ENCODE measurements around the gene PREP.
A peak's percentile ranks its signal among the peaks of the same experiment; 100 is the strongest.

Gene PREP

GRCh38 chr6:105313211-105313610 is 89.7 kb downstream of the PREP start:
- Histone ChIP-seq H3K27ac (ENCODE audit: poor library complexity, severe bottlenecking) (no peak overlapping the region), H3K4me3 (ENCODE audit: severe bottlenecking) (no peak overlapping the region), H3K27me3 (ENCODE audit: insufficient read depth, poor library complexity, severe bottlenecking) (no peaks in the 10 kb centered on the region), H3K36me3 (ENCODE audit: low read depth) (peaks cover 82% of the 10 kb centered on the region), H3K9me3 (ENCODE audit: severe bottlenecking) (no peaks in the 10 kb centered on the region), H3K4me1 (ENCODE audit: insufficient read depth, poor library complexity, severe bottlenecking) (peaks cover 2% of the 10 kb centered on the region)
- DNase-seq (ENCODE audit: low spot score): no peak
- TF ChIP-seq CTCF (IDR thresholded peaks at IDR 0.05; ENCODE audit: poor library complexity, severe bottlenecking): no peak
- ATAC-seq (ENCODE audit: low read depth): no peak

- TF ChIP-seq CTCF (IDR thresholded peaks at IDR 0.05; ENCODE audit: poor library complexity, severe bottlenecking): no peak
- peaks cover 76% of the 10 kb centered on the region for H3K36me3 ChIP-seq (ENCODE audit: low read depth)
- no peak for DNase-seq (ENCODE audit: low spot score)
These were observed 91.9 kb downstream of the PREP start for GRCh38 chr6:105310947-105311346.

GRCh38 chr6:105310371-105310770 is 92.5 kb downstream of the PREP start:
- no peaks in the 10 kb centered on the region for H3K4me1 ChIP-seq (ENCODE audit: insufficient read depth, poor library complexity, severe bottlenecking)
- H3K27ac ChIP-seq (ENCODE audit: poor library complexity, severe bottlenecking): no peak overlapping the region
- TF ChIP-seq CTCF (IDR thresholded peaks at IDR 0.05; ENCODE audit: poor library complexity, severe bottlenecking): no peak
- H3K27me3 ChIP-seq (ENCODE audit: insufficient read depth, poor library complexity, severe bottlenecking): no peaks in the 10 kb centered on the region
- DNase-seq (ENCODE audit: low spot score) (no peak), ATAC-seq (ENCODE audit: low read depth) (0 out of 3 replicates have a peak, but pooled peaks have one; percentile 23)
- H3K4me3 ChIP-seq (ENCODE audit: severe bottlenecking): no peak overlapping the region
- H3K9me3 ChIP-seq (ENCODE audit: severe bottlenecking): no peaks in the 10 kb centered on the region
- peaks cover 71% of the 10 kb centered on the region for H3K36me3 ChIP-seq (ENCODE audit: low read depth)

More at GRCh38 chr6:105310947-105311346, 91.9 kb downstream of the PREP start:
- no peak overlapping the region for H3K27ac ChIP-seq (ENCODE audit: poor library complexity, severe bottlenecking)
- no peak overlapping the region for H3K4me3 ChIP-seq (ENCODE audit: severe bottlenecking)
- ATAC-seq (ENCODE audit: low read depth): no peak
- H3K4me1 ChIP-seq (ENCODE audit: insufficient read depth, poor library complexity, severe bottlenecking): no peaks in the 10 kb centered on the region
- no peaks in the 10 kb centered on the region for H3K9me3 ChIP-seq (ENCODE audit: severe bottlenecking)
- no peaks in the 10 kb centered on the region for H3K27me3 ChIP-seq (ENCODE audit: insufficient read depth, poor library complexity, severe bottlenecking)

- H3K4me1 ChIP-seq (ENCODE audit: insufficient read depth, poor library complexity, severe bottlenecking): no peaks in the 10 kb centered on the region
- no peak for TF ChIP-seq CTCF (IDR thresholded peaks at IDR 0.05; ENCODE audit: poor library complexity, severe bottlenecking)
- H3K27ac ChIP-seq (ENCODE audit: poor library complexity, severe bottlenecking): no peak overlapping the region
- no peaks in the 10 kb centered on the region for H3K9me3 ChIP-seq (ENCODE audit: severe bottlenecking)
- H3K36me3 ChIP-seq (ENCODE audit: low read depth): peaks cover 70% of the 10 kb centered on the region
- no peak overlapping the region for H3K4me3 ChIP-seq (ENCODE audit: severe bottlenecking)
- ATAC-seq (ENCODE audit: low read depth) (no peak), DNase-seq (ENCODE audit: low spot score) (no peak)
- H3K27me3 ChIP-seq (ENCODE audit: insufficient read depth, poor library complexity, severe bottlenecking): no peaks in the 10 kb centered on the region
These were observed 94.0 kb downstream of the PREP start for GRCh38 chr6:105308840-105309239.

- no peak for TF ChIP-seq CTCF (IDR thresholded peaks at IDR 0.05; ENCODE audit: poor library complexity, severe bottlenecking)
- ATAC-seq (ENCODE audit: low read depth) (no peak), DNase-seq (ENCODE audit: low spot score) (no peak)
These were observed 97.4 kb downstream of the PREP start for GRCh38 chr6:105305521-105305920.

More at GRCh38 chr6:105305521-105305920, 97.4 kb downstream of the PREP start:
- H3K4me1 ChIP-seq (ENCODE audit: insufficient read depth, poor library complexity, severe bottlenecking): no peaks in the 10 kb centered on the region
- no peak overlapping the region for H3K27ac ChIP-seq (ENCODE audit: poor library complexity, severe bottlenecking)
- no peaks in the 10 kb centered on the region for H3K27me3 ChIP-seq (ENCODE audit: insufficient read depth, poor library complexity, severe bottlenecking)
- no peaks in the 10 kb centered on the region for H3K9me3 ChIP-seq (ENCODE audit: severe bottlenecking)
- peaks cover 58% of the 10 kb centered on the region for H3K36me3 ChIP-seq (ENCODE audit: low read depth)
- no peak overlapping the region for H3K4me3 ChIP-seq (ENCODE audit: severe bottlenecking)
